Colonic mucosa (tissue), 4 donors: Measurements from ENCODE around the gene WDR82. TPM values are rescaled to one million over a fixed set of nuclear protein-coding genes. Genes with fewer than 3 reads are reported as not detected.

Experiments used
- DNase-seq: peaks from one replicate; pipeline ENCODE4 v3.0.0-alpha.2; 2020
- H3K27ac ChIP-seq: fragments of 200-600 bp; one replicate; pipeline ENCODE4 v1.8.0; 2021
- H3K27me3 ChIP-seq: fragments of 200-600 bp; one replicate; pipeline ENCODE4 v1.8.0; 2021
- H3K36me3 ChIP-seq: fragments of 200-600 bp; one replicate; pipeline ENCODE4 v1.8.0; 2021
- H3K4me1 ChIP-seq: fragments of 200-600 bp; one replicate; pipeline ENCODE4 v1.8.0; 2021; ENCODE audit warnings: mild to moderate bottlenecking
- H3K4me3 ChIP-seq: fragments of 200-600 bp; one replicate; pipeline ENCODE4 v1.8.0; 2021
- H3K9ac ChIP-seq, 2 donors: one replicate each; pipeline ENCODE4 v1.7.0; 2013; ENCODE audit warnings: control low read depth in 2 of 2, low read depth in 2 of 2, low read length in 2 of 2
- H3K9me3 ChIP-seq: fragments of 200-600 bp; one replicate; pipeline ENCODE4 v1.8.0; 2021
- intact Hi-C: fragments of 100-400 bp; cut with DNase I; formaldehyde crosslinking; loops from one replicate; pipeline ENCODE4 v1.14.1; 2022
- total RNA-seq, 2 donors: library from RNA; stranded (reverse); fragmentation: NEBNext Ultra II Directional in 1 of 2; extraction: Animal tissue kit (Norgen Biotek cat#: 25700) in 1 of 2; gene quantifications; one replicate each; pipeline ENCODE4 v1.2.1, GENCODE V29; 2021
- TF ChIP-seq, protein P1 (sequence below): fragments of 200-600 bp; IDR thresholded peaks from one replicate; pipeline ENCODE4 v1.8.0; 2022; ENCODE audit warnings: antibody characterized with exemption, mild to moderate bottlenecking
- donor health status: healthy.
- donor health status: DM: no; HTN: no; CAD: no.
- donor health status: DM: no; HTN: no; CAD: no.

Gene WDR82
- total RNA-seq, 2 donors from 2014 or later = 65.7 to 67.0 TPM

DNA sequence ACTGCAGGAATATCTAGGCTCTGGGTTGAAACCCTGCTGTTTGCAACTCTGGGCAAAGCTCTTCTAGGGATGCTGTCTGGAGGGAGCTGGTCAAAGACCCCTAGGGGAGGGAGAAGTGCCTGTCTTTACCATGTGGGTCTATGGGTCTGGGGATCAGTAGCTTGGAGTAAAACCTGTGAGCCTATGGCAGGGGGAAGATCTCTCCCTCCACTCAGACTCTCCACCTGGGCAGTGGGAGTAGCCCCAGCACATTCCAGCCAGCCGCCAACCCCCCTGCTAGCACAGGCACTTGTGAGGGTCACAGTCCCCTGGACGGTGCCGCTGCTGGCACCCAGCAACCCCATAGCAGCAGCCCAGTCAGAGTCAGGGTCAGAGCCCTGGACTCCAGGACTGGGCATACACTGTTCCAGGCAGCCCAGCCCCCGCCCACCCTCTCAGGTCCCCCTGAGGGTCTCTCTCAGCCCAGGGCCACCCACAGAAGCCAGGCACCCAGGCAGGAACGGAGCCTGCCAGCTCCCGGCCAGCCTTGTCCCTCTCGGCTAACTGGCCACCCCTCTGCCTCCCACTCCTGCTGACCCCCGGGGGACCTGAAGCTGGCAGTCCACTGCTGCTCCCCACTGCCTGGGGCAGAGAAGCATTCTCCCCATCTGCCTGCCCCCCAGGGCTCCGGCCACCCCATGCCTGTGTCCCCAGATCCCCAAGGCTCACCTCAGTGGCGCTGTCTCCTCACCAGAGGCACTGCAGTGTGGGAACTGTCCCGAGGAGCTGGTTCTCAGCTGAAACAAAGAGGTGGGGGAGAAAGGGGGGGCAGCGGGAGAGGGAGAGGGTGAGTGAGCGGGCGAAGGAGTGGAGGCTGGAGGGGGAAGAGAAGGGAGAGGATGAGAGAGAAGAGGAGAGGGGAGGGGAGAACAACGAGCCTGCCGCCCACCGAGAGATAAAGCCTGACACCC is 20.0 kb upstream of the WDR82 start:
- intact Hi-C loops = no loop called here
- peaks cover 2% of the 10 kb centered on the region for H3K4me1 ChIP-seq
- H3K9me3 ChIP-seq = no peaks in the 10 kb centered on the region
- no peak overlapping the region for H3K9ac ChIP-seq
- H3K4me3 ChIP-seq = no peak overlapping the region
- H3K36me3 ChIP-seq = no peaks in the 10 kb centered on the region
- TF ChIP-seq, protein P1, sequence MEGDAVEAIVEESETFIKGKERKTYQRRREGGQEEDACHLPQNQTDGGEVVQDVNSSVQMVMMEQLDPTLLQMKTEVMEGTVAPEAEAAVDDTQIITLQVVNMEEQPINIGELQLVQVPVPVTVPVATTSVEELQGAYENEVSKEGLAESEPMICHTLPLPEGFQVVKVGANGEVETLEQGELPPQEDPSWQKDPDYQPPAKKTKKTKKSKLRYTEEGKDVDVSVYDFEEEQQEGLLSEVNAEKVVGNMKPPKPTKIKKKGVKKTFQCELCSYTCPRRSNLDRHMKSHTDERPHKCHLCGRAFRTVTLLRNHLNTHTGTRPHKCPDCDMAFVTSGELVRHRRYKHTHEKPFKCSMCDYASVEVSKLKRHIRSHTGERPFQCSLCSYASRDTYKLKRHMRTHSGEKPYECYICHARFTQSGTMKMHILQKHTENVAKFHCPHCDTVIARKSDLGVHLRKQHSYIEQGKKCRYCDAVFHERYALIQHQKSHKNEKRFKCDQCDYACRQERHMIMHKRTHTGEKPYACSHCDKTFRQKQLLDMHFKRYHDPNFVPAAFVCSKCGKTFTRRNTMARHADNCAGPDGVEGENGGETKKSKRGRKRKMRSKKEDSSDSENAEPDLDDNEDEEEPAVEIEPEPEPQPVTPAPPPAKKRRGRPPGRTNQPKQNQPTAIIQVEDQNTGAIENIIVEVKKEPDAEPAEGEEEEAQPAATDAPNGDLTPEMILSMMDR = no peak
- H3K27ac ChIP-seq = no peak overlapping the region
- DNase-seq = no peak
- no peaks in the 10 kb centered on the region for H3K27me3 ChIP-seq

DNA sequence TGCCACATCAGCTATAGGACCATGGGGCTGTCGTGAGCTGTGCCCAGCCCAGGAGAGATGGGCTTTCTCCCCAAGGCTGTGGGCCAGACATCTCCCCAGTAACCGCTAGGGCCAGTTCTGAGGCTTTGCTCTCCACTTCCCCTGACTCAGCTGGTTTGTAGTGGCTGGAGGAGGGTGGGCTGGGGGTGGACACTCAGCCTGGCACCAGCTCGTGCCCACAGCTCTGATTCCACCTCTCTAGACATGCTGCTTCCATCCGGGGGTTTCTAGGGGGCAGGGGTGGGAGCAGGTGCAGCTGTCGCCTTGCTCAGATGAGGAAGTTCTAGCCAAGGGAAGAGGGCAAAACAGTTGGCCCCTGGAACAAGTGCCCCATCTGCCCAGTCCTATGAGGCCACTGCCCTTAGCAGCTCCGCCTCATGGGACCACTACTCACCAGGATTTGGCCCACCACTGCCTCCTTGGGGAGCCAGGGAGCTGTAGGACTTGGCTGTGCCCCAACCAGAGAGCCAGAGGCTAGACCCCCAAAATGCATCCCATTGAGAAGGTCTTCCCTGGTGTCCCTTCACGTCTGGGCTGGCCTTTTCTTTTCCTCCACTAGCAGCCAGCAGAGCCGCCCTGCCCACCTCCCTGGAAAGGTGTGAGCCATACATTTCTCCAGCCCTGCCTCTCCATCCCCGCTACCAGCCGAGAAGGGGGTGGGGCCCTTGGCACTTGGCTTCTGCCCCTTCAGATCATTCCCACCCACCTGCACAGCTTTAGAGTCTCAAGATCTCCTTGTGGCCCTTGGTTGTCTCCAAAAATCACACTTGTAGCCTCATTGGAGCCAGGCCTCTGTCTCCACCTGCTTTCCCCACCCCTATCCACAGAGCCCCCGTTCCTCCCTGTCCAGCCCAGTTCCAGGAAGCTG is 19.0 kb upstream of the WDR82 start:
- H3K4me3 ChIP-seq = no peak overlapping the region
- no peaks in the 10 kb centered on the region for H3K9me3 ChIP-seq
- no peak overlapping the region for H3K27ac ChIP-seq
- H3K27me3 ChIP-seq = no peaks in the 10 kb centered on the region
- no peak overlapping the region for H3K9ac ChIP-seq
- TF ChIP-seq, protein P1 = no peak
- H3K36me3 ChIP-seq = peaks cover 2% of the 10 kb centered on the region
- intact Hi-C loops = no loop called here
- peaks cover 2% of the 10 kb centered on the region for H3K4me1 ChIP-seq
- DNase-seq = no peak

DNA sequence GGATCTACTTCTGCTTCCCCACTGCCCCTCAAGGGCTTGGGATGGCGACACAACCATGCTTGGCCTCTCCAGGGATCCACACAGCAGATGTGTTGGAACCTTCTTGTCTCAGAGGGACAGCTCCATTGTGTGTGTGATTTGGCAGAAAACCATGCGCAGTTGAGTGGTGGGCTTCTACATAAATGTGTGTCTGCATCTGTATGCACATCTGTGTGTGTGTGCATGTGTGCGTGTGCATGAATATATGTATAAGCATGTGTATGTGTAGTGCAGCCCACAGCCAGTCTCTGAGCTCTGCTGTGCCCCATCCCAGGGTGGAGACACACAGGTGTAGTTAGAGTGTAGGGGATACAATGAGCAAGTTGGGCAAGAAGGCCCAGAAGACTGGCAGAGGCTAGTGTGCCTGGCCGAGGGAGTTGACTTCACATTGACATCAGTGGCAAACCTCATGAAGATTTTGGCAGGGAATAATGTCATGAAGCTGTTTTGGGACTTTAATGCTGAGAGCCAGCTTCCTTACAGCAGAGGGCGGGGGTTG is 17.3 kb upstream of the WDR82 start:
- Histone ChIP-seq H3K9ac (no peak overlapping the region), H3K36me3 (peaks cover 7% of the 10 kb centered on the region), H3K27ac (no peak overlapping the region), H3K27me3 (no peaks in the 10 kb centered on the region), H3K4me3 (no peak overlapping the region), H3K4me1 (peaks cover 2% of the 10 kb centered on the region), H3K9me3 (no peaks in the 10 kb centered on the region)
- TF ChIP-seq, protein P1 = no peak
- intact Hi-C loops = no loop called here
- DNase-seq = no peak

DNA sequence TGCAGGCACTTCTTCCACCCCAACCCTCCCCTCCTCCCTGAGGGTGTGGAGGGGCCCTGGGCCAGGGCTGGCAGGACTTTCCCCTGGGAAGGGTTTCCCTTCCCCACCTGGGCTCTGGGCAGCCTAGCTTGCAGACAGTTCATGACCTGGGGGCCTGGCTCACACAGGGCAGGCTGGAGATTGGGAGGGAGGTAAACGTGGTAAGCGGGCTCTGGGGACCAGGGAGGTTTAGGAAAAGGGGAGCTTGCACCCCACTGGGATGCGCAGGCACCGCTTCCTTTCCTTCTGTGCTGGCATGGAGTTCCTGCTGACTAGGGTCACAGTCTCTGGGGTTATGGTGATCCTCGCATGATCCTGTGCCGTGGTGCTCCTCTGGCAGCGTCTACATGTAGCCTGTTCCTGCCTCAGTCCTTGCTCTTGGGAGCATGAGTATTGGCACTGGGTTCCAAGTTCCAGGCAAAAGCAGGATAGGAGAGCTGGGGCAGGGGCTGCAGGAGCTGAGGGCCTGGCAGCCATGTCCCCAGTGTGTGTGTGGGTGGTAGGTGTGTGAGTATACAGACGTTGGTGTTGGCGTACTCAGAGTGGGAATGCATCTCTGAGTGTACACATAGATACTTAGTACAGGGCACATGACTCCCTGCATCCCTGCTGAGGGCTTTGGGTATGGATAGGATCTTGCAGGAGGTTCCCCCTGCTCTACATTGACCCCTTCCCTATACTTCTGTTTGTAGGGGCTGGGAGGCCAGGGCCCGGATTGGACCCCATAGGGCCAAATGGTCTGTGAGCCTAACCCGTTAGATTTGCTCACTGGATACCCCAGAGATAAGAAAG is 16.1 kb upstream of the WDR82 start:
- TF ChIP-seq, protein P1 = no peak
- Histone ChIP-seq H3K9me3 (no peaks in the 10 kb centered on the region), H3K4me1 (peaks cover 4% of the 10 kb centered on the region), H3K36me3 (peaks cover 7% of the 10 kb centered on the region), H3K9ac (no peak overlapping the region), H3K27me3 (no peaks in the 10 kb centered on the region), H3K4me3 (no peak overlapping the region), H3K27ac (no peak overlapping the region)
- intact Hi-C loops = no loop called here
- DNase-seq = no peak
